CD4-positive, alpha-beta T cell treated with Interleukin-6 at 100 ng/mL for 8 hours (primary cell): Measurements from ENCODE around the gene SLC39A10.
"Not testable (repeated sequence)": the region's sequence is repeated elsewhere in the genome, so short reads cannot be mapped to it uniquely, and the experiment has no call there.

Source experiments
- DNase-seq: peaks from one replicate; pipeline ENCODE4 v3.0.0-alpha.2; 2020; ENCODE audit warnings: mixed read lengths, low spot score

Gene SLC39A10

GRCh38 chr2:195674491-195675221 lies 17.6 kb downstream of the SLC39A10 start:
- DNase-seq, result no peak

DNA sequence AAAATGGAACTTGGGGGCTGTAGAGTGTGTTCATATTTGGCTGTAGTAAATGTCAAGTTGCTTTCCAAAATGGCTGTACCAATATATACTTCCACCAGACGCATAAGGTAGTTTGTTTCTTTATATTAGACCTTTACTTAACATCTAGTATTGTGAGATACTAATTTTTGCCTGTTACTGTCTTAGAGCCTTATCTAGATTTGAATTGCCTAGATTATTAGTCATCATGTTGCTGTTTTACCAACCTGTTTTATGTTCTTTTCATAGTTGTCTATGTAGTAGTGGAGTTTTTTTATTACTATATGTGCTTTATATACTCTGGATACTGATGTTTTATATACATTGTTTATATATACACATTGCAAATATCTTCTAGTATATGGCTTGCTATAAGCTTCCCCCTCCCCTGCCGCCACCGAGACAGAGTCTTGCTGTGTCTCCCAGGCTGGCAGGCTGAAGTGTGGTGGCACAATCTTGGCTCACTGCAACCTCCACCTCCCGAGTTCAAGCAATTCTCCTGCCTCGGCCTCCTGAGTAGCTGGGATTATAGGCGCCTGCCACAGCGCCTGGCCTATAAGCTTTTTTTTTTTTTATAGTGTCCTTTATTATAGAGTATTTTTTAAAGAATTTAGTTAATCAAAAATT lies 18.9 kb downstream of the SLC39A10 start:
- no peak for DNase-seq

GRCh38 chr2:195677290-195677689 lies 20.3 kb downstream of the SLC39A10 start:
- no peak for DNase-seq

DNA sequence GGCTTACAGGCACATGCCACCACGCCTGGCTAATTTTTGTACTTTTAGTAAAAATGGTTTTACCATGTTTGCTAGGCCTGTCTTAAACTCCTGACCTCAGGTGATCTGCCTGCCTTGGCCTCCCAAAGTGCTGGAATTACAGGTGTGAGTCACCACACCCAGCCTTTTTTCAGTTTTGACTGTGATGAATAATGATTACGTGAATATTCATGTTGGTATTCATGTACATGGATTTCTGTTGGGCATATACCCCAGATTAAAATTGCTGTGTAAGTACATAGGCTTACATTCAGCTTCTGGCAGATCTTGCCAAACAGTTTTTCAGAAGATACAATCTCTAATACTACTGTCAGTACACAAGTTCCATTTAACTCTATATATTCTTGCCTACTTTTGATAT lies 20.9 kb downstream of the SLC39A10 start:
- DNase-seq, result no peak

DNA sequence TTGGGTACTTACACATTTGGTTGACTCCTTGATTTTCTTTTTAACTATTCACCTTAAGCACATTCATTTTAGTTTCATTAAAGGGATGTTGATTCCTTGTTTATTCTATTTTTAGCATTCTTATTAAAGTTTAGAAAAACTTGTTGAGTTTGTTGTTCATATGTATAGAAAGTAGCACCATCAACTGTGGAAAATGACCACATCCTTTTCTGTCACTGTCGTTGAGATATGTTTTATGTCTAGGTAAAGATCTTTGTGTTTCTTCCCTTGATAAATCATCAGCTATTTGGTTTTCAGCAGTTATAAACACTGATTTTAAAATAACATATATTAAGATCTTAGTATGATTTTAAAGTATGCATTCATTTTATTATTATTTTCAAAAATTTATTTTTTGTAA lies 25.1 kb downstream of the SLC39A10 start:
- no peak for DNase-seq

DNA sequence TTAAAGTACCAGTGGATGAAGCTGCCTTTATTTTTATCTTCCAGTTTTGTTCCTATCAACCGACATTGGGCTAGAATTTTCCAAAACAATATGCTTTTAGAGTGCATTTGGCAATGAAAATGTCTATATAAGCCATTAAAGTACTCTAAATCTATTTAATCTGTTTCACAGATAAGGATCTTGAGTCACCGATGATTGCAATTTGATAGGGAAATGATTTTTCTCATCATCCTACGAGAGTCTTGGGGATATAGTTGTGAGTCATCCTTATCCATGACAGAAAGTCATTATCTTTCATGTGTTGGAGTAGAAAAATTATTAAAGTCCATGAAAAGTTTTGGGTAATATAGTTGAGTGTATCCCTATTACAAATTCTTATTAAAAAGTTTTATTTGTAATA lies 26.1 kb downstream of the SLC39A10 start:
- DNase-seq, result no peak

DNA sequence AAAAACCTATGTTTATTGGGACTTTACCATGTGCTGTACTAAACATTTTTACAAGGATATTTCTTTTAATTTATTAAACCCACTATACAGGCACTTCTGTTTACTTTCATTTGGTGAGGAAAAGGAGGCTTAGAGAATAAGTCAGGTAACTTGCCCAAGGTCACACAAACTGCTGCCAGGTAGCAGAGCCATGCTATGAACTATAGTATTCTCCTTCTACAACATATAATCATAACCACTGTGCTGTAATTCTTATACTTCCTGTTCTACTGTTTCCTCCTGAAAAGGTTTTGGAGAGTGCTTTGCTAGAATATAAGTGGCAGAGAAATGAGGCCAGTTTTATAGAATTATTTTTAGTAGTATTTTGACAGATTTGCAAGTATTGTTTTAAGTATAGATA lies 29.5 kb downstream of the SLC39A10 start:
- DNase-seq, result no peak

DNA sequence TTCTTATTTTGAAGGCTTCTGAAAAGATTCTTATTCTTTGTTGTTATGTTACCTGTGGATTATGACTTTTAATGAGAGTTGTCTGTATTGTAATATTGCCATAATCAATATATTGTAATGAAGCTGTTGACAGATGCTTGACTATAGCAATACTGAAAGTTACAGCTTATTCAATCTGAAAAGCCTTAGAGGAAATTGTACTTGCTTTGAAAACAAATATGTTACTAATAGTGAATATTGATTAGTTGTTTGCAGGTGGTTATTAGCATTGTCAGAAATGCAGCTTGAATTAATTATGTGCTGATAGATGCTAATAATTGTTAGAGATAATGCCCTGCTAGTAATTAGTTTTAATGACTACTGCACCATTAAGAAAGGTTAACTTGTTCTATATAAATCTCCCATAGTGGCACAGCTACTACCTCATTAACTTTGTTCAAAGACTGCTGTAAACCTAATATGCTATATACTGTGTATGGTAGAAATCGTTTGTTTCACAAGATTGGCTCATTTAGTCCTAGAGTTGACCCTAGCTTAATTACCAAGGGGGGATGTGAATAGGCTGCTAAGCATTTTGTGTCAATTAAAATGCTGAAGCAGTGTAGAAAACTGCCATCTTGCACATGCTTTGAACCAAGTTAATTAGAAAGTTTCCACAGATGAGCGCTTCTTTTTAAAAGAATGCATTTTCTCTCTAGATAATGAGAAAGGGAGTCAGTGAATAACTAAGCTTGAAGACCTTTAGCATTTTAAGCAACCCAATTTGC lies 30.5 kb downstream of the SLC39A10 start:
- no peak for DNase-seq

DNA sequence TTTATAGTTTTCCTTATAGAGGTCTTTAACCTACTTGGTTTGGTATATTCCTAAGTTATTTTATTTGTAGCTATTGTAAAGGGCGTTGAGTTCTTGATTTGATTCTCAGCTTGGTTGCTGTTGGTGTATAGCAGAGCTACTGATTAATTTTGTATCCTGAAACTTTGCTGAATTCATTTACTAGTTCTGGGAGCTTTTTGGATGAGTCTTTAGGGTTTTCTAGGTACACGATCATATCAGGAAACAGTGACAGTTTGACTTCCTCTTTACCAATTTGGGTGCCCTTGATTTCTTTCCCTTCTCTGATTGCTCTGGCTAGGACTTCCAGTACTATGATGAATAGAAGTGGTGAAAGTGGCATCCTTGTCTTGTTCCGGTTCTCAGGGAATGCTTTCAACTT lies 35.5 kb downstream of the SLC39A10 start:
- not testable (repeated sequence) for DNase-seq

GRCh38 chr2:195694553-195694952 lies 37.5 kb downstream of the SLC39A10 start:
- DNase-seq, result no peak

DNA sequence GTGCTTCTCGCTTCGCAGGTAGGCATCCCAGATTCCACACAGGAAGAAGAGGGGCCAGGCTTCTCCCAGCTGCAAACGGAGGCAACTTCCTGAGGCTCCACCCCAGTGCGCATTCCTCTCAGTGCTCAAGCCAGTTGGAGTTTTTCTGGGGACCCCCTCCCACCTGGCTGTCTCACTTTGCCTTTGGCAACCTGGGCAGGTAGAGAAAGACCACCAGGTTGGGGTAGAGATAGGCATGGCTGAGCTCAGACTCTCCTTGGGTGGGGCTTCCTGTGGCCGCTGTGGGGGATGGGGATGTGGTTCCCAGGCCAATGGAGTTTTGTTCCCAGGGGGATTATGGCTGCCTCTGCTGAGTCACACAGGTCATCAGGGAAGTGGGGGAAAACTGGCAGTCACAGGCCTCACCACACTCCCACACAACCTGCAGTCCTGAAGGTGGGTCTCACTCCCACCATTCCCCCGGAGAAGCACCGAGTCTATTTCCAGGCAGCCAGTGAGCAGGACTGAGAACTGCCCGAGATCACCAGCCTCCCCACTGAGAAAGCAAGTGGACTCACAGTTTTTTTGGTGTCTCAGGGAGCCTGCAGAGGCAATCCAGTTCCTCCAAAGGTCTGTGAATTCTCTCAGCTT lies 38.1 kb downstream of the SLC39A10 start:
- DNase-seq, result no peak

- no peak for DNase-seq
These were observed 39.0 kb downstream of the SLC39A10 start for GRCh38 chr2:195696012-195696411.

- no peak for DNase-seq
These were observed 40.7 kb downstream of the SLC39A10 start for GRCh38 chr2:195697681-195698220.

GRCh38 chr2:195700480-195700879 lies 43.5 kb downstream of the SLC39A10 start:
- DNase-seq, result no peak

DNA sequence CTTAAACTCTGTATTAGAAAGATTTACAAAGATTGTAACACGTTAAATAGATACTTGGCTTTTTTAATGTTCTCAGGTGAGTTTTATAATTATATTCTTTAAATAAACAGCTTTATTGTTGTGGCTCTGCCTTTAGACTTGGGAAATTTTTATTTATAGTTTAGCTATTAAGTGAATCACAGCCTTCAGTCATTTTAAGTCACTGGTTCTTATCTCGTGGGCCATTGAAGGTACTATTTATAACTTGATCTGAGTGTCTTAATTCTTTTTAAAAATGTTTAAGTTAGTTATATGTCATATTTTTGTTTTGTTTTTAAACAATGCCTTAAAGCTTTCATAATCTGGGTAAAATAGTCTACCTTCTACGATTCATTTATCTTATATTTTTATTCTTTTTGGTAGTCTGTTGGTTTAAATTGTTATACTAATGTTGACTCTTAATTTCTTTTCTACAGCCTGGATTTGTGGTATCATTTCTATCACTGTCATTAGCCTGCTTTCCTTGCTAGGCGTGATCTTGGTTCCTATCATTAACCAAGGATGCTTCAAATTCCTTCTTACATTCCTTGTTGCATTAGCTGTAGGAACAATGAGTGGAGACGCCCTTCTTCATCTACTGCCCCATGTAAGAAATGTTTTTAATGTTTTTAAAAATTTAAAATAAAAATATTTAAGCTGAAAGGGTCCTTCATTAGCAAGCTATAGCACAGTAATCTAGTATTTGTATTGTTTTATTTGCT lies 49.3 kb downstream of the SLC39A10 start:
- DNase-seq, result no peak

DNA sequence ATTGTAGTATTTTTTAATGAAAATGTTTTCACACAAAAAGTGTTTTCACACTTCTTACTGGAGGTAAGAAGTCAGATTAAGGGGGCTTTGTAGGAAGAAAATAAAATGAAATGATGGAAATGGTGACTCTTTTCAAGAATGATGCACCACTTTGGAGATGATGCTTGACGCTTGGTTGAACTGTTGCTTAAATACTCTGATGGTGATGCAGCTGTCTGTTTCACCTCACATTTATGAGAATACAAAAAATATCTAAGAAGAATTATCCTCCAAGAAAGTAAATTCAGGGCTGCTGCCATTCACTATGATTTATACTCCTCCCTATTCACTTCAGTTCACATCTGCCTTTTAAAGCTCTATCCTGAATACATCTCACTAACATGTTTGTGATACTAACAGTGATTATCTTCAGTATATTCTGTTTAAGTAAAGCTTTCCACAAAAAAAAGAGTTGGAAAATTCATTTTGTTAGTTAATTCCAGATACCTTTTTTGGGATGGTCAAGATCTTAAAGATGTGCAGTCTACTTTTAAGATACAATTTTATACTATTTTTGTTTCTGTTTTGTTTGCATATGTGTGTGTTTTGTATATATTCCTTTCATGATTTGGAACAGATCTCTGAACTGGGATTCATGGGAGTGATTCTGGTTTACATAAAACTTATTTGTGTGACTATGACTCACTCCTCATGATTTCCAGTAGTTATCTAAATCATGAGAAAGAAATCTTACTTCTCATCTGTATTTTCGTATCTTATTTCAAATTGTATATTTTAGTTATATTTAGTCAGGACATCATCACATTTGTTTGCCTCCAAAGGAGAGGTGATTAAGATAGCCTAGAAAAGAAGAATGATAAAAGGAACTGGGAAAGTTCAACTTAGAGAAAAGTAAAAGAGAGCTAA lies 53.1 kb downstream of the SLC39A10 start:
- no peak for DNase-seq

GRCh38 chr2:195711478-195711877 lies 54.5 kb downstream of the SLC39A10 start:
- no peak for DNase-seq

GRCh38 chr2:195716466-195716865 lies 59.4 kb downstream of the SLC39A10 start:
- DNase-seq, result no peak

DNA sequence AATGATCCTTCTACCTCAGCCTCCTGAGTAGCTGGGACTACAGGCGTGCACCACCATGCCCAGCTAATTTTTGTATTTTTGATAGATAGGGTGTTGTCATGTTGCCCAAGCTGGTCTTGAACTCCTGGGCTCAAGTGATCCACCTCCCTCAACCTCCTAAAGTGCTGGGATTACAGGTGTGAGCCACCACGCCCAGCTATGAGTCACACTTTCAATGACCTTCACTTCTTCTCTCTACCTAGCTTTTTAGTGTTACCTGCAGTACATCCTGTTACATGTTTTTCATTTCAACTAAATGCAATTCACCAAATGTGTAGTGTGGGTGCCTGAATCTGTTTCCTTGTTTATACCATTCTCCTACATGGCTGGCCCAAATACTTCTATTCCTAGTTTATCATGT lies 64.0 kb downstream of the SLC39A10 start:
- DNase-seq, result no peak

- DNase-seq, result no peak
These were observed 65.0 kb downstream of the SLC39A10 start for GRCh38 chr2:195722075-195722474.

DNA sequence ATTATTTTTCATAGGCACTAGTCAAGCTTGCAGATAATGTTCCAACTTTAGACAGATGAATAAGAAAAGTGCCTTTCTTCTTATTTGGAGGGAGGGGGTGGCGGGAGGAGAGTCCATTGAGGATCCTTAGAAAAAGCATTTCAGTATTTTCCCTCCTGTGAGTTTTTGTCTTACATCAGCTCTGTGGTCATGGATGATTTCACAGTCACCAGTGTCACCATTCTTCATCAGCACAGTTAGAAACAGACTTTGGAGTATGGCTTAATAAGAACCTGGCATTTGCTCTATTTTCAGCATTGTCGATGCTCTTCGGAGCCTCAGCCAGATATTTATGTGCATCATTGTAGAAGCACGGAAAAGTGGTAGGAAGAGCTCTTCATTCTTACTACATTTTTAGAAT lies 70.1 kb downstream of the SLC39A10 start:
- no peak for DNase-seq
